CD14-positive monocyte (primary cell): Measurements from ENCODE around the gene ZMAT3. TPM values are rescaled to one million over a fixed set of nuclear protein-coding genes. Genes with fewer than 3 reads are reported as not detected.

Experiments used
- DNase-seq, 3 donors: peaks; one replicate each; pipeline ENCODE4 v3.0.0-alpha.2; 2011 to 2022
- H2AFZ ChIP-seq: 2 replicates; pipeline ENCODE4 v1.6.0; 2012; ENCODE audit warnings: mild to moderate bottlenecking, low read depth, low read length, inconsistent platforms; ENCODE audit not compliant: insufficient read depth, poor library complexity, severe bottlenecking
- H3K27ac ChIP-seq, 2 donors: 1 replicate in 1 of 2; 2 replicates in 1 of 2; pipeline ENCODE4 v1.5.1; 2012 to 2013; ENCODE audit warnings: low read length in 2 of 2, control low read depth in 1 of 2, inconsistent platforms in 1 of 2, low read depth in 1 of 2, mild to moderate bottlenecking in 1 of 2
- H3K27me3 ChIP-seq, 2 donors: one replicate each; pipeline versions ENCODE4 v1.6.0 to v1.6.1; 2011 to 2013; ENCODE audit warnings: low read length in 2 of 2; ENCODE audit not compliant: control insufficient read depth in 2 of 2, insufficient read depth in 2 of 2
- H3K36me3 ChIP-seq, 2 donors: replicated peaks in 1 of 2; 1 replicate in 1 of 2; 2 replicates in 1 of 2; pipeline versions ENCODE4 v1.5.1 to v1.6.1; 2012 to 2013; ENCODE audit warnings: low read length in 2 of 2, control low read depth in 1 of 2, inconsistent platforms in 1 of 2, mild to moderate bottlenecking in 1 of 2; ENCODE audit not compliant: insufficient read depth in 2 of 2, control insufficient read depth in 1 of 2
- H3K4me1 ChIP-seq, 2 donors: 1 replicate in 1 of 2; 2 replicates in 1 of 2; pipeline versions ENCODE4 v1.5.1 to v1.6.1; 2012 to 2013; ENCODE audit warnings: low read length in 2 of 2, control low read depth in 1 of 2, inconsistent platforms in 1 of 2, mild to moderate bottlenecking in 1 of 2, moderate library complexity in 1 of 2; ENCODE audit not compliant: insufficient read depth in 2 of 2, control insufficient read depth in 1 of 2
- H3K4me2 ChIP-seq: replicated peaks from 2 replicates; pipeline ENCODE3; 2012; ENCODE audit warnings: low read length, moderate library complexity, mild to moderate bottlenecking; ENCODE audit not compliant: poor library complexity, severe bottlenecking; ENCODE audit errors: extremely low read depth
- H3K4me3 ChIP-seq, 3 experiments: fragments of 200-600 bp in 1 of 3; sonication (generic) in 1 of 3; replicated peaks in 1 of 3; 1 replicate in 2 of 3; 2 replicates in 1 of 3; pipeline ENCODE4 v1.5.1; 2011 to 2013; ENCODE audit warnings: low read length in 3 of 3, mild to moderate bottlenecking in 3 of 3, control low read depth in 2 of 3, low read depth in 2 of 3, inconsistent platforms in 1 of 3, moderate library complexity in 1 of 3
- H3K79me2 ChIP-seq: 2 replicates; pipeline ENCODE4 v1.6.0; 2012; ENCODE audit warnings: mild to moderate bottlenecking, control low read depth, inconsistent platforms, low read length, moderate library complexity; ENCODE audit not compliant: insufficient read depth
- H3K9ac ChIP-seq: 2 replicates; pipeline ENCODE4 v1.6.0; 2017; ENCODE audit warnings: low read length, mild to moderate bottlenecking; ENCODE audit not compliant: insufficient read depth, poor library complexity, severe bottlenecking
- H3K9me3 ChIP-seq, 2 donors: replicated peaks in 1 of 2; 1 replicate in 1 of 2; 2 replicates in 1 of 2; pipeline versions ENCODE4 v1.5.1 to v1.6.1; 2012 to 2013; ENCODE audit warnings: low read length in 2 of 2, control low read depth in 1 of 2; ENCODE audit not compliant: control insufficient read depth in 1 of 2, insufficient read depth in 1 of 2
- H4K20me1 ChIP-seq: 2 replicates; pipeline ENCODE4 v1.6.0; 2012; ENCODE audit warnings: mild to moderate bottlenecking, low read length, control low read depth, moderate library complexity; ENCODE audit not compliant: insufficient read depth
- H3K27ac Mint-ChIP-seq, 7 donors: one replicate each; pipeline ENCODE4 v1.8.0; 2020; ENCODE audit warnings: mild to moderate bottlenecking in 7 of 7, mixed read lengths in 7 of 7, moderate library complexity in 6 of 7, inconsistent platforms in 2 of 7
- H3K27me3 Mint-ChIP-seq, 3 donors: one replicate each; pipeline ENCODE4 v1.8.0; 2021 to 2022; ENCODE audit warnings: low read depth in 3 of 3, mild to moderate bottlenecking in 3 of 3, mixed read lengths in 3 of 3, moderate library complexity in 3 of 3, inconsistent platforms in 1 of 3
- H3K36me3 Mint-ChIP-seq, 2 donors: one replicate each; pipeline ENCODE4 v1.8.0; 2020; ENCODE audit warnings: mixed read lengths in 2 of 2, inconsistent platforms in 1 of 2, mild to moderate bottlenecking in 1 of 2
- H3K4me1 Mint-ChIP-seq: one replicate; pipeline ENCODE4 v1.8.0; 2020; ENCODE audit warnings: mild to moderate bottlenecking, mixed read lengths
- H3K4me3 Mint-ChIP-seq, 2 donors: one replicate each; pipeline ENCODE4 v1.8.0; 2020; ENCODE audit warnings: mild to moderate bottlenecking in 2 of 2, mixed read lengths in 2 of 2, moderate library complexity in 1 of 2
- H3K9me3 Mint-ChIP-seq, 7 donors: one replicate each; pipeline ENCODE4 v1.8.0; 2020 to 2022; ENCODE audit warnings: mixed read lengths in 7 of 7, mild to moderate bottlenecking in 6 of 7, moderate library complexity in 6 of 7, inconsistent platforms in 2 of 7
- CTCF ChIP-seq: fragments of 200-600 bp; IDR thresholded peaks from one replicate; pipeline ENCODE4 v1.8.0; 2022; ENCODE audit warnings: antibody characterized with exemption, mild to moderate bottlenecking
- WGBS: methylation state at CpG from one replicate; pipeline ENCODE4 v1.1.5; 2013; ENCODE audit warnings: missing lambda C conversion rate; ENCODE audit not compliant: insufficient coverage; 5-methylcytosine and 5-hydroxymethylcytosine counted together
- intact Hi-C, 2 donors: fragments of 100-400 bp; cut with micrococcal nuclease; formaldehyde crosslinking; loops; one replicate each; pipeline versions ENCODE4 v1.15.0 to v1.15.1; 2023
- polyA plus RNA-seq, 3 donors: library from polyadenylated mRNA; depleted of rRNA in 1 of 3; unstranded in 2 of 3; stranded (reverse) in 1 of 3; fragments of 300-500 nt in 2 of 3; fragments of >200 nt in 1 of 3; fragmentation: Illumina TruSeq in 2 of 3; gene quantifications; 1 replicate in 2 of 3; 2 replicates in 1 of 3; pipeline ENCODE4 v1.2.3, GENCODE V29; 2012 to 2021

Gene ZMAT3
- polyA plus RNA-seq, 3 donors, result 3.9 to 9.9 (median 7.9) TPM

- Mint-ChIP-seq H3K4me3 (no peak overlapping the region), H3K4me1 (peaks cover 22% of the 10 kb centered on the region), H3K36me3 (peaks cover 33 to 34% of the 10 kb centered on the region in 2 donors), H3K9me3 (no peaks in the 10 kb centered on the region), H3K27me3 (no peaks in the 10 kb centered on the region), H3K27ac (no peak overlapping the region)
- 88% methylated on average over 4 of the region's 4 CpGs for WGBS
- intact Hi-C loops, result no loop called here
- Histone ChIP-seq H3K36me3 (peaks cover 18 to 50% of the 10 kb centered on the region in 2 donors), H3K79me2 (peaks cover 11% of the 10 kb centered on the region), H3K4me2 (no peak overlapping the region), H2AFZ (no peak overlapping the region), H4K20me1 (peaks cover 10% of the 10 kb centered on the region), H3K9ac (no peak overlapping the region), H3K9me3 (no peaks in the 10 kb centered on the region), H3K27ac (no peak overlapping the region), H3K4me1 (peaks cover 10 to 16% of the 10 kb centered on the region in 2 donors), H3K27me3 (no peaks in the 10 kb centered on the region), H3K4me3 (no peak overlapping the region)
- DNase-seq, result no peak
- TF ChIP-seq CTCF, result no peak
Observed at GRCh38 chr3:179067839-179068238, 3.8 kb downstream of the ZMAT3 start.

DNA sequence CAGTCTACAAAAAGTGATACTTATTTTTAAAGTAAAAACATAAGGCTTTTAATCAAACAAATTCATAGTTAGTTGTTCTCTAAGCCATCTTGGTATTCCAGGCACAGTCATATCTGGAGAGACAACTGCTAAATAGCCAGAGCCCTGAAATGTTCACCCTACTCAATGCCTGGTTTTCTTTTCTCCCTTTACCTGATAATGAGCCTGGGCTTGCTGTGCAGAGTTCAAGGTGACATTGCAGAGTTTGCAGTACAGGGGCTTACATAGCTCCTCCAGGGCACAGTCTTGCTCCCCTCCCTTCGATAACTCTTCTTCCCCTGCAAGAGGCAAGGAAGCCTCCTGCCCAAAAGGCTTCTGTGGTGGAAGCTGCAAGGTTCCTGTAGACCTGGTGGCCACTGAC lies 4.3 kb downstream of the ZMAT3 start:
- no CpG with 5 or more reads among the region's 1 CpG for WGBS
- H3K27ac ChIP-seq, result no peak overlapping the region

More for the DNA sequence above, 4.3 kb downstream of the ZMAT3 start:
- Histone ChIP-seq H3K4me2 (no peak overlapping the region), H3K4me3 (no peak overlapping the region), H4K20me1 (peaks cover 10% of the 10 kb centered on the region), H3K36me3 (peaks cover 18 to 51% of the 10 kb centered on the region in 2 donors), H3K9me3 (no peaks in the 10 kb centered on the region), H3K9ac (no peak overlapping the region), H3K4me1 (peaks cover 10 to 15% of the 10 kb centered on the region in 2 donors), H3K27me3 (no peaks in the 10 kb centered on the region), H2AFZ (no peak overlapping the region), H3K79me2 (peaks cover 11% of the 10 kb centered on the region)
- intact Hi-C loops, result no loop called here
- no peaks in the 10 kb centered on the region for H3K9me3 Mint-ChIP-seq
- H3K27me3 Mint-ChIP-seq, result no peaks in the 10 kb centered on the region
- H3K36me3 Mint-ChIP-seq, result peaks cover 34 to 36% of the 10 kb centered on the region in 2 donors
- peaks cover 20% of the 10 kb centered on the region for H3K4me1 Mint-ChIP-seq
- H3K27ac Mint-ChIP-seq, result no peak overlapping the region
- no peak for DNase-seq
- no peak overlapping the region for H3K4me3 Mint-ChIP-seq
- TF ChIP-seq CTCF, result no peak
